IPS DF 19.7 (cell line): ENCODE measurements around the gene MRPS30.
A peak's percentile ranks its signal among the peaks of the same experiment; 100 is the strongest.
"Not testable (repeated sequence)": the region's sequence is repeated elsewhere in the genome, so short reads cannot be mapped to it uniquely, and the experiment has no call there.

Experiments
- DNase-seq: peaks from one replicate; pipeline ENCODE4 v3.0.0-alpha.2; 2013; ENCODE audit warnings: low read depth, low spot score

The MRPS30 gene

DNA sequence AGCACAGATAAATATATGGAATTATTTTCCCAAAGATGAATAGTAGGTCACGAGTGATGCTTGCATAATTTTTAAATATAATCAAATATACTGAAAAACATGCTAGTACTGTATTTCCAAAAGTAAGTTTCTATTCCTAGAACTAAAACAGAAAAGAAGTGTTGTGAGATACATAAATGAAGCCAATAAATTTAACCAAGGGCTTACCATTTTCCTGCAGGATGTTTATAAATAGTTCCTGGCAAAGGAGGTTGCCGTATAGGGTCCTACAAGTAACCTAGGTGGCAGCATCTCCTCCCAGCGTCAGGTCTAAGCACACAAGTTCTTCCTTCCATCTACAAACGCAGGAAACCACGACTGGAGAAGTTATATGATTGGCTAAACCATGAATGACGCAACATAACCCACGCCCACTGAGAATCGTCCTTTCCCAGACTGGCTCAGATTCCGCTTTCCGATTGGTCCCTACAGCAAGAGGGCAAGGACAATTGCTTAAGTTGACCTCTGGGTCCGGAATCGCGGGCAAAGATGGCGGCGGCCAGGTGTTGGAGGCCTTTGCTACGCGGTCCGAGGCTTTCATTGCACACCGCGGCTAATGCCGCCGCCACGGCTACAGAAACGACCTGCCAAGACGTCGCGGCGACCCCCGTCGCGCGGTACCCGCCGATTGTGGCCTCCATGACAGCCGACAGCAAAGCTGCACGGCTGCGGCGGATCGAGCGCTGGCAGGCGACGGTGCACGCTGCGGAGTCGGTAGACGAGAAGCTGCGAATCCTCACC lies at the start of gene MRPS30:
MRPS30 (plus strand) TSS at position 513 of the 780 bp plus-strand sequence; CDS start at position 529, 16 bp downstream.
- DNase-seq, result peak; percentile 99

DNA sequence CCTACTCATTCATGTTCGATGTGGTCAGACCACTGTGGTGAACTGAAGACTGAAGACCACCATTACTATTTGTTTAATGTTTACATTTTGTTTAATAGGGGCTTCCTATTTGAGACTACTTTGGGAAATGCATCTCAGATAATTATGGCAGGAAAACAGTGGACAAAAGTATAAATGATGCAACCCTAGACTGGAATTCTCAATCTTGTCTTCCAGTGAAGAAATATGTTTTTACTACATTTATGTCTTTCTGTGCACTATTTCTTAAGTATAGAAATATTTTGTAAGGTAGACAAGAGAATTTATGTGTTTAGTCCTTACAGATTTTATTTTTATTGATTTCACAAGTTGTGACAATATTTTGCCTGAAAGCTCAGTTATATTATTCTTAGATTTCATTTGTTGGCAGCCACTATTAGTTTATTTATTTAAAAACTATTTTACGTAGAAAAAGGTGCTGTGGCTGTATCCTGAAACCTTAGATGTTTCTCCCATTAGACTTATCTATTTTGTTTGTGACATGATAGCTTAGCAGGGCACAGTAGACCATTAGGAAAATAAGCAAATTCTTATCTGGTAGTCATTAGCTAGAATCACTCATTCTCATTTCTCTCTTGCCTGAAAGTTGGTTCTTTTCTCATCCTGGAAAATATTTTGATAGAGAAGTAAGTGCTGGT lies 39.4 kb upstream of the MRPS30 start:
- no peak for DNase-seq

DNA sequence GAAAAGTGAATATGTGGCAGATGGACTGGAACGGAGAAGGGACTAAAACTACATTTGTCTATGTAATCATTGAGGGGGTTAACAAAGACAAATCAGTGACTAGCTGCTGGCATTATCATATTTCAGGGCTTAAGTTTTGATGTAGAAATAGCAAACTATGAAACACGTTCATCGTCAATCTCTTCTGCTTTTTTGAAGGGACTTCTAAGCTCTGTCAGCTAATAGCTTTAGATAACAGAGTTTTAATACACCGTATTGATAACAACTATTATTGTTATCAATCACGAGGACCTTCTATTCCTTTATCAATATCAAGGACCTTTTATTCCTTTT lies 38.9 kb upstream of the MRPS30 start:
- no peak for DNase-seq

DNA sequence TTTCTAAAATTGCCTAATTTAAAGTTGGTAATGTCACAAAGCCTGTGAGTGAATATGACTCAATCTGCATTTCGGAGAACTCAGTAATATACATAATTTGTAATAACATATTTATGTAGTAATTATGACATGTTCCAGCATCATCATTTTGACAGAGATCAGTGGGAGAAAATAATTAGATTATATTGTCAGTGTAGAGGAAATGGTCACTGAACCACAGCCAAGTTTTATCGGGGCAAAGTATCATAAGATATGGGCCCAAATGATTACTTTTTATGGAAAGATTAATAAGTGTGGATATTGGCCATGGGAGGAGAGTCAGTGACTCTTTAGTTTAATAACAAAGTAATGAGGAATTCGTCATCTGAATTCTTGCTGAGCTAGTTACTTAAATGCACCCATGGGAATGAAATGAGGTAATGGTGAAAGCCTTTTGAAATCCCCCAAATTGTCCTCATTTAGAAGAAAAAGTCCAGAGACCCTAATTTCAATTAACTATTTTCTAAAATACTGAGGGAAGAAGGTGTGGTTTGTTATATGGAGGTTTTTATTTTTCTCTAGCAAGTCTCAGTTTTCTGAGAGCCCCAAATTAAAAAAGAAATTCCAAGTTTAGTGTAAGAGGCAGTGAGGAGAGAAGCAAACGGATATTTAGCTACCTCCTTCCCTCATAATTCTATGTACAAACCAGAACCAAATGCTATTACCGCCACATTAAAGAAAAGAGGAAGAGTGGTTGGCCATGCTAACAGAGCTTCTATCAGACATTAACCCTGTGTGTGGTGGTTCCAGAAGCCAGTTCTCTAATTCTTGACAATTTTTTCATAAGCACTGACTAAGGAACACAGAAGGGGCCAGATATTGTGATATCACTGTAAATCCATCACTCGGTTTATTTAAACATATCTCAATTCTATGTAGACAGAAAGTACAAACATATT lies 37.7 kb upstream of the MRPS30 start:
- DNase-seq, result no peak

DNA sequence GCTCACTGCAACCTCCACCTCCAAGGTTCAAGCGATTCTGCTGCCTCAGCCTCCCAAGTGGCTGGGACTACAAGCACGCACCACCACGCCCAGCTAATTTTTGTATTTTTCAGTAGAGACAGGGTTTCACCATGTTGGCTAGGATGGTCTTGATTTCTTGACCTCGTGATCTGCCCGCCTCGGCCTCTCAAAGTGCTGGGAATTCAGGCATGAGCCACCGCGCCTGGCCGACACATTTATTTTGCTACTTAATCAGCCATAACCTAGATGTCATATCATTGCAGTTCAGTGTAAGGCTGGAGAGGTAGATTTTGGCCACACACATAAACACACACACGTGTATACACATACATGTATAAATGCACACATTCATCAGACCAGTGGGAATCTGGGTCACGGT lies 36.4 kb upstream of the MRPS30 start:
- DNase-seq, result not testable (repeated sequence)

DNA sequence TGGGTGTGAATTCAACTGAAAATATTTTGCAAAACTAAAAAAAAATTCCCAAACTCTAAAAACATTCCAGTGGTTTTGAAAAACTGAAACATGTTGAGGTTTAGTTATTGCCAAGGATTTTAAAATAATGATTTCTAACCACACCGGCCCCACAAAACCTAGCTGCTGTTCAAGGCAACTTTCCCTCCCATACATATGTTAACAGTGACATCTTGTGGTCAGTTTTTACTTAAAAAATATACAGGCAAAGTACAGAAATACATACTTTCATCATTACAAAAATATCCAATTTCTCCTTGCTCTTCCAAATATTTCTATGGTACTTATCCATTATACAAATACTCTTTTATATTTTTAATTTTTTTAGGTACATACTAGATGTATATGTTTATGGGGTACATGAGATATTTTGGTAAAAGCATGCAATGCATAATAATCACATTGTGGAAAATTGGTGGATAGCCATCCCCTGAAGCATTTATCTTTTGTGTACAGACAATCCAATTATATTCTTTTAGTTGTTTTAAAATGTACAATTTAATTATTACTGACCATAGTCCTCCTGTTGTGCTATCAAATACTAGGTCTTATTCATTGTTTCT lies 34.4 kb upstream of the MRPS30 start:
- DNase-seq, result no peak

DNA sequence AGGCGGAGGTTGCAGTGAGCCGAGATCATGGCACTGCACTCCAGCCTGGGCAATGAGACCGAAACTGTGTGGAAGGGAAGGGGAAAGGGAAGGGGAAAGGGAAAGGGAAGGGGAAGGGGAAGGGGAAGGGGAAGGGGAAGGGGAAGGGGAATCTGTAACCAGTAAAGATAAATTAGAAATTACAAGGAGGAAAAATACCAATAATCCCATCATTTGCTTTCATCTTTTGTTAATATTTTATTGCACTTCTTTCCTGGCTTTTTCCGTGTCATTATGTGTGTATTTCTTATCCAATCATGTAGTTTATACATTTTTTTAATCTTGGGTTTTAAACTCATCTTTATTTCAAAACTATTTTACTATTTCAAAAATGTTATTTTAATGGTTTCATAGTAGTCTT lies 29.6 kb upstream of the MRPS30 start:
- DNase-seq, result no peak

DNA sequence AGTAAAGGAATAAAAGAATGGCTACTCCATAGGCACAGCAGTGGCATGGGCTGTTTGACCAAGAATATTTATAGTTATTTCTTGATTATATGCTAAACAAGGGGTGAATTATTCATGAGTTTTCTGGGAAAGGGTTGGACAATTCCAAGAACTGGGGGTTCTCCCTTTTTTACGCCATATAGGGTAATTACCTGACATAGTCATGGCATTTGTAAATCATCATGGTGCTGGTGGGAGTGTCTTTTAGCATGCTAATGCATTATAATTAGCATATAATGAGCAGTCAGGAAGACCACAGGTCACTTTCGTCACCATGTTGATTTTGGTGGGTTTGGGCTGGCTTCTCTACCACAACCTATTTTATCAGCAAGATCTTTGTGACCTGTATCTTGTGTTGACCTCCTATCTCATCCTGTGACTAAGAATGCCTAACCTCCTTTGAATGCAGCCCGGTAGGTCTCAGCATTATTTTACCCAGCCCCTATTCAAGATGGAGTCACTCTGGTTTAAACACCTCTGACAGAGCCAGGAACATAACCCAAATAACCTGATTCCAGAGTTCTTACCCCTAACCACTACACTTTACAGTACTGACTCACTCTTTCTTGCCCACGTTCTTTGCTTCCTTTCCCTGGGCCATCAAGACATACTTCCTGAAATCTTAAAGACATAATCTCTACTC lies 25.0 kb upstream of the MRPS30 start:
- DNase-seq, result no peak

DNA sequence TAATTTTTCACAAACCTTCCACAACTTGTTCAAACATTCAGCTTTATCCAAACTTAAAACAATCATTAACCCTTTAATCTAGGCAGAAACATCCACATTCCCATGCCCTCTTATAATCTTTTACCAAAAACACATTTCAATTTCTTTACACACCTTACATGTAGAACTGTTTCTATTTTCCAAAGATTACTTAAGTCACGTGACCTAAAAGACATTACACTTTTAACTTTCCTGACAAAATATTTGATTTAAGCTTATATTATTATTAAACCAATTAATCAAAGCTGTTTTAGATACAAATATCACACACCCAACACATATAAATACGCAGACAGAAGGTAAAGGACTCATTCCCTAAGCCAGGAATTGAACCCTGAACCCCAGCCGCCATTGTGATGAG lies 21.0 kb upstream of the MRPS30 start:
- DNase-seq, result no peak

DNA sequence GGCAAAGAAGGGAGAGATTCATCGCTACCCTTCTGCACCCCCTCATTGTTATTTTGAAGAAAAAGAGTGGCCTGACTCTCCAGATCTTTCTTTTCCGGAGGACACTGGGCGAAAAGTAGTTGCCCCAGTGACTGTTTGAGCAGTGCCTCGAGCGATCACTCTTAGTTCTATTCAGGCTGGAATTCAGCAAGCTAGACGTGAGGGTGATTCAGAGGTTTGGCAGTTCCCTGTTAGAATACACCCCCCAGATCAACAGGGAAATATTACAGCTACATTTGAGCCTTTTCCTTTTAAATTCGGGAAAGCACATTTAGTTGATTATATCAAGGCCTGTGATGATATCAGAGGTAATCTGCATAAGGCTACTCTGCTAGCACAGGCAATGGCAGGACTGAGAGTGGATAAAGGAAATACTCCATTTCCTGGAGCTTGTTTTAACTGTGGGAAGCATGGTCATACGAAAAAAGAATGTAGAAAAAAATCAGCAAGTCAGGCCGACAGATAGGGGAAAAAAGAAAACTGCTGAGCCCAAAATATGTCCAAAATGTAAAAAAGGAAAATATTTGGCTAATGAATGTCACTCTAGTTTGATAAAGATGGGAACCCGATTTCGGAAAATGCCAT lies 19.3 kb upstream of the MRPS30 start:
- DNase-seq, result not testable (repeated sequence)

DNA sequence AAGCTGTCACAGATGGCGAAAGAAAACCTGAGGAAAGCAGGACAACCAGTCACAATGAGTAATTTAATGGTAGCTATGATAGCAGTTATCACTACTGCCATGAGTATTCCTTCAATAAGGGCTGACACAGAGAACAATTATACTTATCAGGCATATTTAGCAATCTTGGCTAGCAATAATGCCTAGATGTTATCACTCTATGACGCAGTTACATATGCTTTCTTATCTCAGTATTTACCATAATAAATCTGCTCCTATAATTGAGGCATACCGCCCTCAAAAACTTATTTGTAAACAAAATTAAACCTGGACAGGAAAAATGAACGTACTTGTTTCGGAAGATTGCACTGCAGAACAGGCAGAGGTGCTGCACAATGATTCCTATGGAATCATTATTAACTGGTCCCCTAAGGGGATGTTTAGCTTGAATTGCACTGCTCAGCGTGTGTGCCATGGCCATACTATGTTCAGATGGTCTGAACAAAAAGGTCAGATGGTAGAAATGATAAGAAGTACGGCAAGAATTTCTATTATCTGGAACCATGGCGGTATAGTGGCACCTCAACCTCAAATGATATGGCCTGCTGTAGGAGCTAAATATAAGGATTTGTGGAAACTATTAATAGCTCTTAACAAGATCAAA lies 16.6 kb upstream of the MRPS30 start:
- not testable (repeated sequence) for DNase-seq

DNA sequence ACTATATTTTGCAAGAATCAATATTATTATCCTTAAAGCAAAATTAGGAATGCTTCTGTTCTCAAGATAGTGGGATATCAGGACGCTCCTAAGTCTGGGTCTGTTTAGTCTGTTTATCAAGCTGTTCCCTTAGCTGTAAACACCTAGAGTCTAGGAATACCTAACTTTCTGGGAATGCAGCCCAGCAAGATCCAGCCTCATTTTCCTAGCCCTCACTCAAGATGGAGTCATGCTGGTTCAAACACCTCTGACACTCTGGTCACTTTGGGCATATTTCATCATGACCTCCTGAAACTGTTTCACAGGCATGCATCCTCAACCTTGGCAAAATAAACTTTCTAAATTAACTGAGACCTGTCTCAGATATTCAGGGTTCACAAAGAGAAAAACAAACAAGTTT lies 14.4 kb upstream of the MRPS30 start:
- no peak for DNase-seq

DNA sequence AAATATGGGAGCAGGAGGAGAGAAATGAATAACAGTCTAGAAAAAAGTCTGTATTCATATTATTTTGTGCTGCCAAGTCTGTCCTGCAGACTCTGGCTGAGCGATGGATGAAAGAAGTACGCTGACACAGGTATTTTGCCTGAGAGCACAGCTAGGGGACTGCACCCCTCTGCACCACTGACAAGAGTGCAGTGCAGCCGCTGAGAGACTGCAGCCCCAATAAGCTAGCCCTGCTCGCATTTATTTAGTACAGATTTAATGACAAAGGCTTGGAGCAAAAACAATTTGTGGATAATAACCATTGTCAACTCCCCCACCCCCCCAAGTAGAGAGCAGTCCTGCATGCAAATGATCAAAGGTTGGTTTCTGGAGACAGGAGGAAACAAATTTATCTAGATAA lies 13.3 kb upstream of the MRPS30 start:
- DNase-seq, result no peak

DNA sequence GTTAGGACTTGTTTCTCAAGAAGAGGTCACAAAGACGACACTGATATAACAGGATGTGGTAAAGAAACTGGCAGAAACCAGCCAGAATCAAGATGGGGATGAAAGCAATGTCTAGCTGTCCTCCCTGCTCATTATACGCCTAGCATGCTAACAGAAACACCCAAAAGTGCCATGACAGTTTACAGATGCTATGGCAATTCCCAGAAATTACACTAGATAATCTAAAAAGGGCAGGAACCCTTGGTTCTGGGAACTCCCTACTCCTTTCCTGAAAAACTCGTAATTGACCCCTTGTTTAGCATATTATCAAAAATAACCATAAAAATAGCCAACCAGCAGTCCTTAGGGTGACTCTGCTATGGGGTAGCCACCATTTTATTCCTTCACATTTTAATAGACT lies 10.9 kb upstream of the MRPS30 start:
- DNase-seq, result no peak

DNA sequence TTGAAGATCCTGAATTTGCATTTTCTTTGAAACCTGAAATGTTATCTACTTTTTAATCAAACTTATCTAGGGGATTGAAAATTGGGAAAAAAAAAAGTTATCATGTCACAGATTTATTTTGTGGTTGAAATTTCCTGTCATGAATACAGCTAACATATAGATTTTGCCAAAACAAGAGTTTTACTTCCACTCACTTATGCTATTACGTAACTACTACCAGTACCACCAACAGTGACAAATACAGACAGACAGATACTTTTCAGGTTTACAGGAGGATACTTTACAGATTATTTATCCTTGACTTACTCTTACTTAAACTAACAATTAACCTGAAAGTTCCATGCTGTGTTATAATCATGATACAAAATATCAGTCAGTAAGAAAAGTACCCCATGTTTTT lies 6.8 kb upstream of the MRPS30 start:
- no peak for DNase-seq

DNA sequence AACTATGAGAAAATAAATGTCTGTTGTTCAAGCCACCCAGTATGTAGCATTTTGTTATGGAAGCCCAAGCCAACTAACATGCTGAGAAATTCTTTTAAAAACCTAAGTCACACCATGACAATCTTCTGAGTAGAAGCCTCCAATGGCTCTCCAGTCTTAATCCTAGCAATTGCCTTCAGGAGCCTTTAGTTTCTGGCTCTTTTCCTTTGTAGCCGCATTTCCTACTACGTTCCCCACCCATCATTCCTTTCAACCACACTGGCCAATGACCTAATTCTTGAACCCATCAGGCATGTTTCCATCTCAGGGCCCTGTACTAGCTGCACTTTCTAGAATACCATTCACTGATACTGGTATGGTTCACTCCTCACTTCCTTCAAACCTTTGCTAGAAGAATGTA lies 2.1 kb upstream of the MRPS30 start:
- DNase-seq, result no peak

DNA sequence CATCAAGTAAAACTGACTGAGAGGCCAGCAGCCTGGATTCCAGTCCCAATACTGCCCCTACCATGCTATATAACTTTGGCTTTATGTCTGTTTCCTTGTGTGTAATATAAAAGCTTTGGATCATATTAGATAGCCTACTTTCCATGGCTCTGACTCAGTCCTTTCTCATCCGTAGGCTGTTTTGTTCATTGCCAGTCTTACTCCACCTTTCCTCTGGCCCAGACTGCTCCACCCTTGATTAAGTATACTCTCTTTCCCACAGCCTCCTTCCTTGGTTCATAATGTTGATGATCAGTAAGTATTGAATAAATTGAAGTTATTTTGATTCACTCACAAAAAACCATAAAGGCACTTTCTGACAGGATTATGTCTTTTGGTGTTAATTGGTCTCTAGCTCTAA lies 1.5 kb upstream of the MRPS30 start:
- no peak for DNase-seq

DNA sequence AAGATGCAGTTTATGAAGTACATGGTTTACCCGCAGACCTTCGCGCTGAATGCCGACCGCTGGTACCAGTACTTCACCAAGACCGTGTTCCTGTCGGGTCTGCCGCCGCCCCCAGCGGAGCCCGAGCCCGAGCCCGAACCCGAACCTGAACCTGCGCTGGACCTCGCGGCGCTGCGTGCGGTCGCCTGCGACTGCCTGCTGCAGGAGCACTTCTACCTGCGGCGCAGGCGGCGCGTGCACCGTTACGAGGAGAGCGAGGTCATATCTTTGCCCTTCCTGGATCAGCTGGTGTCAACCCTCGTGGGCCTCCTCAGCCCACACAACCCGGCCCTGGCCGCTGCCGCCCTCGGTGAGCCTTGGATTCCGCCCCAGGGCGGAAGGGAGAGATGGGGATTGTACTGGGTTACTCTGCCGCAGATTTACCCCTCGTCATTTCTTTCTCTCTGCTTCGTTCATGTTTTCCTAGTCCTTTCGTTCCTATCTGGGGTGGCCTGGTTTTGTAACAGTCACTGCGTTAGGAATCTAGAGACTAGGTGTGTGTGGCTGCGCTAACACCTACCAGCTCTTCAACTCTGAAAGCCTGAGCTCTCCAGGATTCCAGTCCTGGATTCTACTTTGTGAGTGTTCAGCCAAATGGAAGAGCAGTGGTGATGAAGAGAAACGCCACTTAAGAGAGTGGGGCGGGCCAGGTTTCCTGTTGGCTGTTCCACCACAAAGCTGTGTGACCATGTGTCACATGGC lies 638 bp downstream of the MRPS30 start:
- DNase-seq, result no peak

DNA sequence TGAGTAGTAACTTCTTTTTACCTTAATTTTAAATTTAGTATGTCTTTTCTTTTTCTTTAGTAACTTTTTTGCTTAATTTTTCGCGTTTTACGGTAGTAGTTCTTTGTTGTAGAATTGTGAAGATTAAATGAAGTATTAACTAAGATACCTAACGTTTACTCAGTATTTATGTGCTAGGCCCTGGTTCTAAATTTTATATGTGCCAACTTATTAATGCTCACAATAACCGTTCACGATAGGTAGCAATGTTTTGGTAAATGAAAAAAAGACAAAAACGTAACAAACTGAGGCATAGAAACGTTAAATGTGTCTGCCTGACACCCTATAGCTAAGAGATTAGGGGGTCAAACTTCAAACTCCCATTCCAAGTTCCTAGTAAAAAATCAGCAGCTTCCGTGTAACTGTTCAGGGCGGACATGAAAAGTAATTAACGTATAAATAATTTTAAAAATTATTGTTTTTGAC lies 1.2 kb downstream of the MRPS30 start:
- no peak for DNase-seq

DNA sequence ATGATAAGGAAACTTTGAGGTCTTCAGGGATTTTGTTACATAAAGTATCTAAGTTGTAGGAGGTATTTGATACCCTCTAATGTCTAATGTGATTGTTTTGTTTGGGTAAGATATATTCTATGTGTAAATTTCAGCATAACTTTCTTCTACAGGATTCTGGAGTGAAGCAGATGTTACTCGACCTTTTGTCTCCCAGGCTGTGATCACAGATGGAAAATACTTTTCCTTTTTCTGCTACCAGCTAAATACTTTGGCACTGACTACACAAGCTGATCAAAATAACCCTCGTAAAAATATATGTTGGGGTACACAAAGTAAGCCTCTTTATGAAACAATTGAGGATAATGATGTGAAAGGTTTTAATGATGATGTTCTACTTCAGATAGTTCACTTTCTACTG lies 6.0 kb downstream of the MRPS30 start:
- no peak for DNase-seq
